A673 (cell line): Measurements from ENCODE around the gene FAM9C. TPM values are rescaled to one million over a fixed set of nuclear protein-coding genes. Genes with fewer than 3 reads are reported as not detected.
A peak's percentile ranks its signal among the peaks of the same experiment; 100 is the strongest.

Source experiments
- BruUV-seq: library from RNA; stranded (reverse); fragments of 400-500 nt; replicated peaks from 2 replicates; lab custom pipeline; 2021; lab: Mats Ljungman, UMichigan
- CTCF ChIA-PET: fragments of 300-600 bp; sonication (Branson Sonifier 250); formaldehyde crosslinking; loops from one replicate; lab custom pipeline; 2022; ENCODE audit warnings: antibody characterized with exemption; lab: Charles Lee
- POLR2A ChIA-PET: fragments of 300-600 bp; sonication (Branson Sonifier 250); formaldehyde crosslinking; loops from one replicate; lab custom pipeline; 2022; ENCODE audit warnings: antibody characterized with exemption; ENCODE audit not compliant: low non-redundant PET; lab: Charles Lee
- DNase-seq: peaks from one replicate; pipeline ENCODE4 v3.0.0-alpha.2; 2015; ENCODE audit warnings: low spot score
- H3K27ac ChIP-seq: fragments of 200-600 bp; sonication (generic); 2 replicates; pipeline ENCODE4 v1.5.1; 2016; ENCODE audit warnings: mixed run types, low read depth, mild to moderate bottlenecking, mixed read lengths, antibody characterized with exemption, low read length; ENCODE audit not compliant: poor library complexity, severe bottlenecking
- H3K27me3 ChIP-seq: fragments of 200-600 bp; sonication (generic); replicated peaks from 2 replicates; pipeline ENCODE4 v1.6.1; 2017; ENCODE audit warnings: mixed run types, low read depth, mild to moderate bottlenecking, mixed read lengths, antibody characterized with exemption, low read length; ENCODE audit not compliant: insufficient read depth, poor library complexity
- H3K36me3 ChIP-seq: fragments of 200-600 bp; sonication (generic); 2 replicates; pipeline ENCODE4 v1.6.1; 2016; ENCODE audit warnings: mixed run types, mild to moderate bottlenecking, mixed read lengths, antibody characterized with exemption, low read length; ENCODE audit not compliant: insufficient read depth, poor library complexity, severe bottlenecking
- H3K4me1 ChIP-seq: fragments of 200-600 bp; sonication (generic); 2 replicates; pipeline ENCODE4 v1.6.1; 2017; ENCODE audit warnings: mixed run types, mild to moderate bottlenecking, mixed read lengths, antibody characterized with exemption, low read length; ENCODE audit not compliant: insufficient read depth, poor library complexity, severe bottlenecking
- H3K4me3 ChIP-seq: fragments of 200-600 bp; sonication (generic); 2 replicates; pipeline ENCODE4 v1.5.1; 2016; ENCODE audit warnings: low read depth, mixed run types, mild to moderate bottlenecking, mixed read lengths, low read length; ENCODE audit not compliant: poor library complexity, severe bottlenecking
- H3K9me3 ChIP-seq: fragments of 200-600 bp; sonication (generic); 2 replicates; pipeline ENCODE4 v1.6.1; 2016; ENCODE audit warnings: mixed run types, low read depth, mild to moderate bottlenecking, mixed read lengths, antibody characterized with exemption, low read length; ENCODE audit not compliant: poor library complexity, severe bottlenecking
- EZH2 ChIP-seq: fragments of 200-600 bp; sonication (generic); IDR thresholded peaks from 2 replicates; pipeline ENCODE4 v1.6.1; 2017; ENCODE audit warnings: borderline replicate concordance, low read depth, mild to moderate bottlenecking, mixed read lengths, antibody characterized with exemption, low read length; ENCODE audit not compliant: poor library complexity, severe bottlenecking
- intact Hi-C: fragments of 100-400 bp; cut with micrococcal nuclease; formaldehyde crosslinking; loops from one replicate; pipeline ENCODE4 v1.10.0; 2022; ENCODE audit not compliant: unreplicated experiment
- total RNA-seq: library from RNA; stranded (reverse); gene quantifications from 2 replicates; pipeline ENCODE4 v1.2.3, GENCODE V29; 2021
- TF ChIP-seq, protein P1 (sequence below): fragments of 300-800, 200-600 bp; sonication (generic); conservative IDR thresholded peaks from 2 replicates; pipeline ENCODE4 v1.5.1; 2017; ENCODE audit warnings: low read depth, mild to moderate bottlenecking, antibody characterized with exemption, low read length, moderate library complexity, mixed read lengths

FAM9C gene
- total RNA-seq, 1 experiment from 2014 or later, result not detected

DNA sequence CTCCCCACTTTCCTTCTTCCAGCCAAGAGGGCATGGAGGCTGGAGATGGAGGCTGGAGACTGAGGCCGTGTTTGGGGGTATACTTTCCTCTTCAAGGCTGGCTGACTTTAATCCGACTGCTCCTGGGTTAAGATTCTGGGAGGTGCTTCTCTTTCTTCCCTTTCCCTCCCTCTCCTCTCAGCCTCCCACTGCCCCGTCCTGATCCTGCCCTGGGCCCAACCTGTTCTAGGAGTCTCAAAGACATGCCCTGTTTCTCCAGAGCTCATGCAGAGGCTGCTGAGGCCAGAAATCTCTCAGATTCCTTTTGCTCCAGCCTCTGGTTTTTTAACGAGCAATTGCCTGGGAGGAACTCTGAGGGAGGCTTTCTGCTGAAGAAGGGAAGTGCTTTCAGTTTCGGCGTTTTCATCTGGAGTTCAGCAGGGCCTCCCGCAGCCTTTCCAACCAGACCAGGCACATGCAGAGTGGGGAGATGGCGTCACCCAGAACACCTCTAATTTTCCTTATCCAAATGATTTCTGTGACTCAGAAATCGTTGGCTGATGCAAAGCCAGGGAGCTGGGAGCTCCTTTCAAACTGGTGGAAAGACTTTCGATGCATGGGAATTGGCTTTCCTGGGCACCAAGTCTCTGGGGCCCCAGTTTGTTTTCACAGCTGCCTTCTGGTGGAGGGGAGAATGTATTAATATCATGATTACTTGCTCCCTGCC is 34.5 kb upstream of the FAM9C start:
- H3K36me3 ChIP-seq, result no peaks in the 10 kb centered on the region
- CTCF ChIA-PET, result no interaction called here
- no peak overlapping the region for H3K4me3 ChIP-seq
- H3K4me1 ChIP-seq, result no peaks in the 10 kb centered on the region
- no peaks in the 10 kb centered on the region for H3K9me3 ChIP-seq
- intact Hi-C loops, result no loop called here
- DNase-seq, result no peak
- no peak overlapping the region for H3K27ac ChIP-seq
- no peaks in the 10 kb centered on the region for H3K27me3 ChIP-seq
- POLR2A ChIA-PET, result no interaction called here
- BruUV-seq, result no TSS peak
- TF ChIP-seq, protein P1, sequence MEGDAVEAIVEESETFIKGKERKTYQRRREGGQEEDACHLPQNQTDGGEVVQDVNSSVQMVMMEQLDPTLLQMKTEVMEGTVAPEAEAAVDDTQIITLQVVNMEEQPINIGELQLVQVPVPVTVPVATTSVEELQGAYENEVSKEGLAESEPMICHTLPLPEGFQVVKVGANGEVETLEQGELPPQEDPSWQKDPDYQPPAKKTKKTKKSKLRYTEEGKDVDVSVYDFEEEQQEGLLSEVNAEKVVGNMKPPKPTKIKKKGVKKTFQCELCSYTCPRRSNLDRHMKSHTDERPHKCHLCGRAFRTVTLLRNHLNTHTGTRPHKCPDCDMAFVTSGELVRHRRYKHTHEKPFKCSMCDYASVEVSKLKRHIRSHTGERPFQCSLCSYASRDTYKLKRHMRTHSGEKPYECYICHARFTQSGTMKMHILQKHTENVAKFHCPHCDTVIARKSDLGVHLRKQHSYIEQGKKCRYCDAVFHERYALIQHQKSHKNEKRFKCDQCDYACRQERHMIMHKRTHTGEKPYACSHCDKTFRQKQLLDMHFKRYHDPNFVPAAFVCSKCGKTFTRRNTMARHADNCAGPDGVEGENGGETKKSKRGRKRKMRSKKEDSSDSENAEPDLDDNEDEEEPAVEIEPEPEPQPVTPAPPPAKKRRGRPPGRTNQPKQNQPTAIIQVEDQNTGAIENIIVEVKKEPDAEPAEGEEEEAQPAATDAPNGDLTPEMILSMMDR, result no peak
- TF ChIP-seq EZH2, result no peak

- TF ChIP-seq, protein P1, result no peak
- no peak for TF ChIP-seq EZH2
- BruUV-seq, result no TSS peak
- Histone ChIP-seq H3K27me3 (no peaks in the 10 kb centered on the region), H3K4me1 (no peaks in the 10 kb centered on the region), H3K27ac (no peak overlapping the region), H3K9me3 (no peaks in the 10 kb centered on the region), H3K36me3 (no peaks in the 10 kb centered on the region), H3K4me3 (no peak overlapping the region)
- ChIA-PET POLR2A (no interaction called here), CTCF (no interaction called here)
- intact Hi-C loops, result no loop called here
- peak; percentile 9 for DNase-seq
These were observed 32.7 kb upstream of the FAM9C start for GRCh38 chrX:13077168-13077567.

- Histone ChIP-seq H3K9me3 (no peaks in the 10 kb centered on the region), H3K4me1 (no peaks in the 10 kb centered on the region), H3K27ac (no peak overlapping the region), H3K36me3 (no peaks in the 10 kb centered on the region), H3K27me3 (no peaks in the 10 kb centered on the region), H3K4me3 (no peak overlapping the region)
- CTCF ChIA-PET, result no interaction called here
- intact Hi-C loops, result no loop called here
- DNase-seq, result no peak
- POLR2A ChIA-PET, result no interaction called here
- BruUV-seq, result no TSS peak
- TF ChIP-seq EZH2, result no peak
- TF ChIP-seq, protein P1, result no peak
These were observed 31.9 kb upstream of the FAM9C start for GRCh38 chrX:13076176-13076961.
